Fibroblast of lung (primary cell): ENCODE results near the gene ACBD7. TPM values are rescaled to one million over a fixed set of nuclear protein-coding genes. Genes with fewer than 3 reads are reported as not detected.

Source experiments
- DNase-seq, 2 donors: peaks; one replicate each; pipeline versions ENCODE4 v3.0.0 to v3.0.0-alpha.2; 2010; ENCODE audit warnings: low read depth in 2 of 2
- H2AFZ ChIP-seq: 2 replicates; pipeline ENCODE4 v1.5.1; 2012; ENCODE audit warnings: low read length, control low read depth, inconsistent platforms
- H3K27ac ChIP-seq: 2 replicates; pipeline ENCODE4 v1.5.1; 2011; ENCODE audit warnings: low read length, control low read depth; ENCODE audit not compliant: insufficient read depth
- H3K27me3 ChIP-seq: 2 replicates; pipeline ENCODE4 v1.5.1; 2011; ENCODE audit warnings: mild to moderate bottlenecking, low read length; ENCODE audit not compliant: control insufficient read depth, insufficient read depth
- H3K36me3 ChIP-seq: 2 replicates; pipeline ENCODE4 v1.5.1; 2011; ENCODE audit warnings: low read length; ENCODE audit not compliant: control insufficient read depth, insufficient read depth
- H3K4me1 ChIP-seq: 2 replicates; pipeline ENCODE4 v1.5.1; 2011; ENCODE audit warnings: low read length; ENCODE audit not compliant: control insufficient read depth, insufficient read depth; ENCODE audit errors: extremely low read depth
- H3K4me2 ChIP-seq: 2 replicates; pipeline ENCODE4 v1.5.1; 2011; ENCODE audit warnings: low read length, control low read depth; ENCODE audit not compliant: insufficient read depth; ENCODE audit errors: extremely low read depth
- H3K4me3 ChIP-seq, 4 experiments: fragments of 200-600 bp in 1 of 4; sonication (generic) in 1 of 4; replicated peaks in 1 of 4; 2 replicates each; pipeline ENCODE4 v1.5.1; 2011 to 2016; ENCODE audit warnings: low read length in 4 of 4, low read depth in 3 of 4, mild to moderate bottlenecking in 3 of 4, control low read depth in 2 of 4, inconsistent platforms in 1 of 4, mixed read lengths in 1 of 4; ENCODE audit not compliant: insufficient read depth in 1 of 4; ENCODE audit errors: control extremely low read depth in 1 of 4
- H3K79me2 ChIP-seq: 2 replicates; pipeline ENCODE4 v1.5.1; 2012; ENCODE audit warnings: mild to moderate bottlenecking, low read length, inconsistent platforms; ENCODE audit not compliant: control insufficient read depth, insufficient read depth
- H3K9ac ChIP-seq: 2 replicates; pipeline ENCODE4 v1.5.1; 2011; ENCODE audit warnings: mild to moderate bottlenecking, low read length, control low read depth; ENCODE audit not compliant: insufficient read depth
- H3K9me3 ChIP-seq: 2 replicates; pipeline ENCODE4 v1.5.1; 2012; ENCODE audit warnings: low read depth, low read length; ENCODE audit not compliant: control insufficient read depth, insufficient read depth
- H4K20me1 ChIP-seq: 2 replicates; pipeline ENCODE4 v1.5.1; 2011; ENCODE audit warnings: low read length; ENCODE audit not compliant: control insufficient read depth, insufficient read depth; ENCODE audit errors: extremely low read depth
- EZH2 ChIP-seq: IDR thresholded peaks from 2 replicates; pipeline ENCODE4 v1.5.1; 2012; ENCODE audit warnings: low read length, control low read depth, mild to moderate bottlenecking; ENCODE audit errors: missing control alignments
- polyA plus RNA-seq, 2 donors: library from polyadenylated mRNA; depleted of rRNA in 1 of 2; stranded (reverse) in 1 of 2; unstranded in 1 of 2; fragments of >200 nt; gene quantifications; 2 replicates each; pipeline ENCODE4 v1.2.1, GENCODE V29; 2011 to 2012; ENCODE audit warnings: missing spikeins in 1 of 2
- total RNA-seq: library from RNA; depleted of rRNA; stranded (reverse); fragments of >200 nt; gene quantifications from 2 replicates; pipeline ENCODE4 v1.2.1, GENCODE V29; 2014
- TF ChIP-seq, protein P1 (sequence below), 2 donors: IDR thresholded peaks in 1 of 2; conservative IDR thresholded peaks in 1 of 2; 1 replicate in 1 of 2; 2 replicates in 1 of 2; pipeline ENCODE4 v1.5.1; 2011 to 2012; ENCODE audit warnings: low read length in 2 of 2, control low read depth in 1 of 2, inconsistent platforms in 1 of 2, low read depth in 1 of 2, mild to moderate bottlenecking in 1 of 2

The ACBD7 gene
- total and polyA plus RNA-seq, 2 donors (not counting 1 experiment from before 2014, with no cell fraction given): 0.42 to 4.1 TPM

DNA sequence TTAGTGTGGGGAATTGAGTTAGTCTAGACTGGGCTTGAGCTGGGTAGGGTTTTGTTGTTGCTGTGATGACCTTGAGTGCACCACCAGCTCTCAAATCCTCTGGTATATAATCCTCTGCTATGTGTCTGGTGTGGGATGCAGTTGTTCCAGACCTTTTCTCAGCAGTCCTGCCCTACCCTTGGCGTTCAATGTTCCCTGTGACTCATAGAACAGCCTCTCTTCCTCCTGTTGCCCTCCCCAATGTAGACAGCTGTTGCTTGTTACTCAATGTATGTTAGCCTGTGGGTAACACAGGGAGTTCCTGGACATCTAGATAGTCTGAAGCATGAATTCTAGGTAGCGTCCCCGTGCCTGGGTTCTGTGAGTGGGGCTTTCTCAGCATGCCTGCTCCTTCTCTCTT is 19.8 kb downstream of the ACBD7 start:
- H3K4me2 ChIP-seq: no peak overlapping the region
- H3K9me3 ChIP-seq: no peaks in the 10 kb centered on the region
- no peak overlapping the region for H3K27ac ChIP-seq
- H3K4me3 ChIP-seq: no peak overlapping the region
- no peaks in the 10 kb centered on the region for H3K4me1 ChIP-seq
- no peaks in the 10 kb centered on the region for H3K36me3 ChIP-seq
- TF ChIP-seq EZH2: no peak
- TF ChIP-seq, protein P1, sequence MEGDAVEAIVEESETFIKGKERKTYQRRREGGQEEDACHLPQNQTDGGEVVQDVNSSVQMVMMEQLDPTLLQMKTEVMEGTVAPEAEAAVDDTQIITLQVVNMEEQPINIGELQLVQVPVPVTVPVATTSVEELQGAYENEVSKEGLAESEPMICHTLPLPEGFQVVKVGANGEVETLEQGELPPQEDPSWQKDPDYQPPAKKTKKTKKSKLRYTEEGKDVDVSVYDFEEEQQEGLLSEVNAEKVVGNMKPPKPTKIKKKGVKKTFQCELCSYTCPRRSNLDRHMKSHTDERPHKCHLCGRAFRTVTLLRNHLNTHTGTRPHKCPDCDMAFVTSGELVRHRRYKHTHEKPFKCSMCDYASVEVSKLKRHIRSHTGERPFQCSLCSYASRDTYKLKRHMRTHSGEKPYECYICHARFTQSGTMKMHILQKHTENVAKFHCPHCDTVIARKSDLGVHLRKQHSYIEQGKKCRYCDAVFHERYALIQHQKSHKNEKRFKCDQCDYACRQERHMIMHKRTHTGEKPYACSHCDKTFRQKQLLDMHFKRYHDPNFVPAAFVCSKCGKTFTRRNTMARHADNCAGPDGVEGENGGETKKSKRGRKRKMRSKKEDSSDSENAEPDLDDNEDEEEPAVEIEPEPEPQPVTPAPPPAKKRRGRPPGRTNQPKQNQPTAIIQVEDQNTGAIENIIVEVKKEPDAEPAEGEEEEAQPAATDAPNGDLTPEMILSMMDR (conservative IDR thresholded peaks at IDR 0.05 in 1 of 2, IDR thresholded peaks at IDR 0.05 in 1 of 2; ENCODE audit: low read depth in 1 of 2, low read length in 2 of 2): no peak
- H2AFZ ChIP-seq: no peak overlapping the region
- no peaks in the 10 kb centered on the region for H4K20me1 ChIP-seq
- peak; percentile 24 to 85 for DNase-seq
- H3K9ac ChIP-seq: no peak overlapping the region
- H3K27me3 ChIP-seq: peaks cover 2% of the 10 kb centered on the region
- H3K79me2 ChIP-seq: no peaks in the 10 kb centered on the region

DNA sequence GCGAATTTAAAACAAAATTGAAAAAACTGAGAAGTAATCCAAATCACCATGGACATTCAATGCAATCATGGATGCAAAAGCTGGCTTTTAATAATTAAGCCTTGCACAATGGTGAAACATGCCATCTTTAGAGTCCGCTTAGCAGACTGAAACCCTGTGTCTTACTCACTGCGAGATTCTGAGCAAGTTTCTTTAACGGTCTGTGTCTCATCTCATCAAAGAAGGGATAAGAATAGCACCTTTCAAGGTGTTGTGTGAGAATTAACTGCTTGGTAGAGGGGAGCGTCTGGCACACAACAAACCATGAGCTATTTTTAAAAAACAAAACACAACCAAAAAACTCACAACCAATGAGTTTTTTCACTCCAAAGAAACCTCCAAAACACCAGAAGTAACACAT is 21.4 kb downstream of the ACBD7 start:
- Histone ChIP-seq H3K9ac (no peak overlapping the region), H3K4me1 (no peaks in the 10 kb centered on the region), H2AFZ (no peak overlapping the region), H3K4me3 (no peak overlapping the region), H3K27me3 (peaks cover 2% of the 10 kb centered on the region), H3K9me3 (no peaks in the 10 kb centered on the region), H3K27ac (no peak overlapping the region), H3K36me3 (no peaks in the 10 kb centered on the region), H3K79me2 (no peaks in the 10 kb centered on the region), H4K20me1 (no peaks in the 10 kb centered on the region), H3K4me2 (no peak overlapping the region)
- TF ChIP-seq, protein P1 (conservative IDR thresholded peaks at IDR 0.05 in 1 of 2, IDR thresholded peaks at IDR 0.05 in 1 of 2; ENCODE audit: low read depth in 1 of 2, low read length in 2 of 2): no peak
- TF ChIP-seq EZH2: no peak
- DNase-seq: no peak

DNA sequence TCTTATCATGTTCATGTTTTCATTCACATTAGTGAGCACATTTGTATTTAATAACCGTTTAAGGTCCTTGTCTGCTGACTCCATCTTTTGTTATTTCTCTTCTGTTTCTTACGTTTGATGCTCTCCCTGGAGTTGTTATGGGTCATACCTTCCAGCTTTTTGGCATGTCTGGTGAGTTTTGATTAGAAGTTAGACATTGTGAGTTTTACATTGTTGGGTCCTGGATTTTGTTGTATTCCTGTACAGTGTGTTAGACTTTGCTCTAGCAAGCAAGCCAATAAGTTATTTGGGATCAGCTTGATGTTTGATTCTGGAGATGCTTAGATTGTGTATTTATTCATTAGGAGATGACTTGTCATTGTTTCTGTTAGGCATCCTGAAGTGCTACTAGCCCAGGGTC is 27.9 kb downstream of the ACBD7 start:
- no peak overlapping the region for H3K4me3 ChIP-seq
- no peak for TF ChIP-seq EZH2
- TF ChIP-seq, protein P1 (conservative IDR thresholded peaks at IDR 0.05 in 1 of 2, IDR thresholded peaks at IDR 0.05 in 1 of 2; ENCODE audit: low read depth in 1 of 2, low read length in 2 of 2): no peak

More for the DNA sequence above, 27.9 kb downstream of the ACBD7 start:
- no peaks in the 10 kb centered on the region for H3K9me3 ChIP-seq
- H3K9ac ChIP-seq: no peak overlapping the region
- H3K36me3 ChIP-seq: no peaks in the 10 kb centered on the region
- no peak overlapping the region for H2AFZ ChIP-seq
- no peaks in the 10 kb centered on the region for H3K27me3 ChIP-seq
- H4K20me1 ChIP-seq: no peaks in the 10 kb centered on the region
- no peak for DNase-seq
- no peak overlapping the region for H3K27ac ChIP-seq
- H3K4me1 ChIP-seq: no peaks in the 10 kb centered on the region
- no peak overlapping the region for H3K4me2 ChIP-seq
- H3K79me2 ChIP-seq: no peaks in the 10 kb centered on the region
